ENCODE data around the gene TOMM20L. TPM values are rescaled to one million over a fixed set of nuclear protein-coding genes. Genes with fewer than 3 reads are reported as not detected.

The TOMM20L gene
- total RNA-seq (2022; extraction: Qiagen RNA extraction; ENCODE audit: low read depth): not detected in 5 replicates

GRCh38 chr14:58395812-58396788 lies at the start of gene TOMM20L:
Gene TOMM20L (plus strand): TSS chr14:58395930. CDS start chr14:58395958, 28 bp downstream.

GRCh38 chr14:58427281-58428117 lies 31.8 kb downstream of the TOMM20L start, which contains the start of the genes KIAA0586 and TIMM9:
Gene KIAA0586 (plus strand): TSS chr14:58427719. CDS start chr14:58428265, 546 bp downstream.
Gene TIMM9 (minus strand): TSS chr14:58427531. CDS start chr14:58411945, 15,586 bp downstream.

Other genes starting within 250 kb of the TOMM20L start
- gene ARMH4, start 243.7 kb upstream of the TOMM20L start, total RNA-seq (2022; extraction: Qiagen RNA extraction; ENCODE audit: low read depth): 0.53 to 1.1 TPM (median 0.62 TPM) in 5 replicates
- gene ACTR10, start 195.8 kb upstream of the TOMM20L start, total RNA-seq (2022; extraction: Qiagen RNA extraction; ENCODE audit: low read depth): 35.2 to 75.4 TPM (median 50.1 TPM) in 5 replicates
- gene PSMA3, start 151.1 kb upstream of the TOMM20L start, total RNA-seq (2022; extraction: Qiagen RNA extraction; ENCODE audit: low read depth): 166 to 280 TPM (median 197 TPM) in 5 replicates
- 4.5 to 8.6 TPM (median 5.8 TPM) in 5 replicates for gene ARID4A, start 97.4 kb upstream of the TOMM20L start, total RNA-seq (2022; extraction: Qiagen RNA extraction; ENCODE audit: low read depth)
- gene TIMM9, start 31.6 kb downstream of the TOMM20L start, total RNA-seq (2022; extraction: Qiagen RNA extraction; ENCODE audit: low read depth): 63.7 to 127 TPM (median 74.8 TPM) in 5 replicates
- 7.8 to 10.3 TPM (median 8.8 TPM) in 5 replicates for gene KIAA0586, start 31.8 kb downstream of the TOMM20L start, total RNA-seq (2022; extraction: Qiagen RNA extraction; ENCODE audit: low read depth)
- gene DACT1, start 242.0 kb downstream of the TOMM20L start, total RNA-seq (2022; extraction: Qiagen RNA extraction; ENCODE audit: low read depth): 0.37 to 0.58 TPM (median 0.47 TPM) in 5 replicates